Ovary (tissue), 3 donors: Measurements from ENCODE around the gene CLDN11.

Experiments used
- CTCF ChIP-seq, 3 donors: fragments of 450-650 bp in 2 of 3; fragments of 200-600 bp in 1 of 3; IDR thresholded peaks; one replicate each; pipeline versions ENCODE4 v1.5.1 to v1.8.0; 2016 to 2022; ENCODE audit warnings: antibody characterized with exemption in 3 of 3, mild to moderate bottlenecking in 1 of 3
- EP300 ChIP-seq: sonication (generic); formaldehyde crosslinking; IDR thresholded peaks from one replicate; pipeline ENCODE4 v1.6.1; 2017; ENCODE audit warnings: antibody characterized with exemption
- POLR2A ChIP-seq: fragments of 450-650 bp; IDR thresholded peaks from one replicate; pipeline ENCODE4 v1.6.1; 2017; ENCODE audit warnings: antibody characterized with exemption, mild to moderate bottlenecking, moderate library complexity
- donor health status: DM: no; HTN: no; CAD: no.

GRCh38 chr3:170480111-170480510, 61.4 kb downstream of the CLDN11 start:
- TF ChIP-seq CTCF (IDR thresholded peaks at IDR 0.05) (no peak), EP300 (no peak), POLR2A (no peak)
